ENCODE results near the gene CLIP1.
"Not testable (repeated sequence)": the region's sequence is repeated elsewhere in the genome, so short reads cannot be mapped to it uniquely, and the experiment has no call there.

The CLIP1 gene

DNA sequence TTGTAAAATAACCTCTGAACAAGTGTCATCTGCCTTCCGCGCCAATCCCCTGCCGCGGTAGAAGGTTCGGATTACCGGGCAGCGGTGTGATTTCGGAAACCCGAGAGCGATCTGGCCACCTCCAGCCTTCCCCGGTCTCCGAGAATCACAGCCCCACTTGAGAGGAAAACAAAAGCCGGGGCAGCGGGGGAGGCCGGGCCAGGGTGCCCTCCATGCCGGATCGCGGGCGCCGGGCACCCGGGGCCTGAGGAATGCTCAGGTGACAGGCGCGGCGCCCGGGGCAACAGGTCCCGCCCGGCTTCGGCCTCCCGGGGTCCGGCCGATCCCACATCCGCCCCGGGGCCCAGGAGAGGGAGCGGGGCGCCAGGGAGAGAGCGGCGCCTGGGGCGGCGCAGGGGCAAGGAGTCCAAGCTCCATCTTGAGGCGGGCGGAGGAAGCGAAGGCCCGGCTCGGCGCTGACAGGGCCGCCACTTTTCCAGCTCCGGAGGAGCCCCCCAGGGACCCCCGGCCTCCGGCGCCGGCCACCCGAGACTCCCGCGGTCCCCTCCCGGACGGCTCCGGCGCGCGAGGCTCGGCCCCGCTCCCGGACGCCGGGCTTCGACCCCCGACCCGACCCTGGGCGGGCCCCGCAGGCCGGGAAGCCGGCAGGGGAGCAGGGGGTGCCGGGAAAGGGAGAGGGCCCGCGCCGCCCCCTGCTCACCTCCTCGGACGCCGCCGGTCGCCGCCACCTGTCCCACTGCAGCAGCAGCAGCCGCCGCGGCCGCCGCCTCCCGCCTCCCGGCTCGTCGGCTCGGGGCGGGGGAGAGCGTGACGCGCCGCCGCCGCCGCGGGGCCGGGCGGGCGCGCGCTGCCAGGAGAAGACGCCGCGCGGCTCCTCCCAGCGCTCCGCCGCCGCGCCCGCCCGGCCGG is at the start of gene CLIP1:
TSS of gene CLIP1 (minus strand) at position 849 of the 909 bp plus-strand sequence. CDS start 42,217 bp downstream, outside the sequence.
- peak in 1 of 3 donors; percentile 50 for DNase-seq (ENCODE audit: low read depth in 2 of 3, low spot score in 1 of 3)

DNA sequence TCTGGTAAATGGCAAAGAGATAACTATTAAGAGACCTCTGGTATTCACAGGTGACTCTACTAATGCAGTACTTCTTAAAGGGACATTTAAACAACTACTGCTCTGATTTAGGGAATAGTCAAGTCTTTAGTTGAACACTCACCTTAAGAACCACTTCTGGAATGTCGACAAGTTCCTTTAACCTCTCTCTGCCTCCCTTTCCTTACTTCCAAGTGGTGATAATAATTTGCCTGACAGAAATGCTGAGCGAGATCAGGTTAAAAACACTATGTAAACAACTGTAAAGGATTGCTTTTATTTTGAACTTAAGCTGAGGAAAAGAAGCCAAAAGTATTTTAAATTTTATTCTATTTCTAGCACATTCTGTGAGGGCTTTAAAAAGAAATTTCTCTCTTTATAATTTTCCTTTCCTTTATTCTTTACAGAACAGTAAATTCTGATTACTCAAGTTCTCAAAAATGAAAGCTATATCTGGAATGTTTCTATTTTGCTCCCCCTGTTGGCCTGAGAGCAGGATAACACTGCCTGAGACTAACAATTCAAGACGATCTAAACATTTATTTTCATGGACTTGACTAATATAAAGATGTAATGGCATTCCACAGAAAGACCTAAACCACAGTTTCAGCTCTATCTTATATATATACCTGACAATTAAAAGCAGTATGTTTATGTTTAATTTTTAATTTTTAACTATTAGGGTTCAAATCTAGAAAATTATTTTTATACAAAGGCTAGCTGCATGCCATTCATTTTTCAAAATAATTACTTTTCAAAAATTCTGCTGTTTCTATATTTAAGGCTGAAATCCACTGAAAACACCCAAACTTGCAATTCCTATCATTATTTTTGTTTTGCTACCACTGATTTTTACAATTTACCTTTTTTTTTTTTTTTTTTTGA is 49.1 kb upstream of the CLIP1 start:
- DNase-seq (ENCODE audit: low read depth in 2 of 3, low spot score in 1 of 3): peak in 1 of 3 donors; percentile 34

- not testable (repeated sequence) for DNase-seq (ENCODE audit: low read depth in 2 of 3, low spot score in 1 of 3)
These were observed 48.1 kb upstream of the CLIP1 start for GRCh38 chr12:122470576-122470975.

GRCh38 chr12:122469856-122470255 is 47.4 kb upstream of the CLIP1 start:
- DNase-seq (ENCODE audit: low read depth in 2 of 3, low spot score in 1 of 3): not testable (repeated sequence)

DNA sequence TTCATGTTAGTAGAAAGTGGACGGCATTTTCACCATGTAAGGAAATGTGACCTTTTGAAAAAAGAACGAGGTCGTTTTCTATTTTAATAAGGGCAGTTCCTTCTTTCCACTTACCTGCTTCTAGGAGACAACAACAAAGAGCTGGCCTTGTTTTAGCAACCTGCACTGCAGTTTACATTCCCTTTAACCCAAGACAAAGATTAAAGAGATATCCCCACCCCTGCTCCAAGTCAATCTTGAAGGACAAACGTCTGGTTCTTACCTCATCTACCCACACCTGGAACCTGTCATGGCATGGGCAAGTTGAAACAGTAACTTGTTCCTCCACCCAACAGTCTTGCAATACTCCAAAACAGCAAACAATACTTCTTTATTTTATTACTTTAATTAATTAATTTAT is 45.5 kb upstream of the CLIP1 start:
- no peak for DNase-seq (ENCODE audit: low read depth in 2 of 3, low spot score in 1 of 3)

GRCh38 chr12:122464317-122465042 is 42.0 kb upstream of the CLIP1 start:
- not testable (repeated sequence) for DNase-seq (ENCODE audit: low read depth in 2 of 3, low spot score in 1 of 3)

GRCh38 chr12:122460641-122461040 is 38.2 kb upstream of the CLIP1 start:
- DNase-seq (ENCODE audit: low read depth in 2 of 3, low spot score in 1 of 3): no peak

DNA sequence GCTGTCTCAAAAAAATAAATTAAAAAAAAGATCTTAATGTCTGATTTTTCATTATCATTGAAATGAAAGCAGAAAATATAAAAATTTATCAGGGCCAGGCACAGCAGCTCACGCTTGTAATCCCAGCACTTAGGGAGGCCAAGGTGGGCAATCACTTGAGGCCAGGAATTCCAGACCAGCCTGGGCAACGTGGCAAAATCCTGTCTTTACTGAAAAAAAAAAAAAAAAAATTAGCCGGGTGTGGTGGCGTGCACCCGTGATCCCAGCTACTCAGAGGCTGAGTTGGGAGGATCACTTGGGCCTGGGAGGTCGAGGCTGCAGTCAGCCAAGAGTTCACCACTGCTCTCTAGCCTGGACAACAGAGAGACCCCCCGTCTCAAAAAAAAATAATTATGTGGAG is 37.6 kb upstream of the CLIP1 start:
- no peak for DNase-seq (ENCODE audit: low read depth in 2 of 3, low spot score in 1 of 3)

- no peak for DNase-seq (ENCODE audit: low read depth in 2 of 3, low spot score in 1 of 3)
These were observed 36.7 kb upstream of the CLIP1 start for GRCh38 chr12:122459211-122459610.

- DNase-seq (ENCODE audit: low read depth in 2 of 3, low spot score in 1 of 3): no peak
These were observed 35.9 kb upstream of the CLIP1 start for GRCh38 chr12:122458105-122459035.

GRCh38 chr12:122457627-122458026 is 35.2 kb upstream of the CLIP1 start:
- no peak for DNase-seq (ENCODE audit: low read depth in 2 of 3, low spot score in 1 of 3)

DNA sequence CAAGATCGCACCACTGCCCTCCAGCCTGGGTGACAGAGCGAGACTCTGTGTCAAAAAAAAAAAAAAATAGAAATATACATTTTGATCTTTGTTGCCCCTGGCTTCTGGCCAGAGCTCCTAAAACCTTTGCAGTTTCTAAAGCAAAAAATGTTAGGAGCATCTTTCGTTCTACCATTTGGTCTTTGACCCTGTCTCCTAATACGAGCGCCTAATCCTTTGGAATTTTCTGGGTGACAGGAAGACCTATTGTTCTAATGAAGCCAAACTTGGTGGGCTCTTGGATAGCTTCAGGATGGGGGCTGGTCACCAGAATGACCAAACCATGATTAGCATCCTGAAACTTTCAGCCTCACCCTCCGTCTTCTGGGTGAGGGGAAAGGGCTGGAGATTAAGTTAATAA is 32.3 kb upstream of the CLIP1 start:
- no peak for DNase-seq (ENCODE audit: low read depth in 2 of 3, low spot score in 1 of 3)

GRCh38 chr12:122454250-122454721 is 31.8 kb upstream of the CLIP1 start:
- no peak for DNase-seq (ENCODE audit: low read depth in 2 of 3, low spot score in 1 of 3)

- DNase-seq (ENCODE audit: low read depth in 2 of 3, low spot score in 1 of 3): no peak
These were observed 30.3 kb upstream of the CLIP1 start for GRCh38 chr12:122452701-122453285.

DNA sequence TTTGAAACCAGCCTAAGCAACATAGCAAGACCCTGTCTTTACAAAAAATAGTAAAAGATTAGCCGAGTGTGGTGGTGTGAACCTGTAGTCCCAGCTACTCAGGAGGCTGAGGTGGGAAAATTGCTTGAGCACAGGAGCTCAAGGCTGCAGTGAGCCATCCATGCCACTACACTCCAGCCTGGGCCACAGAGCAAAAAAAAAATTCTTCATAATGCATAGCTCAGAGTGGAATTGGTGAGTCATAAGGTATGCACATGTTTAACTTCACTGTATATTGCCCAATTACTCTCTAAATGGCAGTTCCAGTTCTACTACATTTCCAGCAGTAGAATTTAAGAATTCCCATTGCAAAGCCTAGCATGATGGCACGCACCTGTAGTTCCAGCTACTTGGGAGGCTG is 26.8 kb upstream of the CLIP1 start:
- DNase-seq (ENCODE audit: low read depth in 2 of 3, low spot score in 1 of 3): peak in 1 of 3 donors; percentile 13

DNA sequence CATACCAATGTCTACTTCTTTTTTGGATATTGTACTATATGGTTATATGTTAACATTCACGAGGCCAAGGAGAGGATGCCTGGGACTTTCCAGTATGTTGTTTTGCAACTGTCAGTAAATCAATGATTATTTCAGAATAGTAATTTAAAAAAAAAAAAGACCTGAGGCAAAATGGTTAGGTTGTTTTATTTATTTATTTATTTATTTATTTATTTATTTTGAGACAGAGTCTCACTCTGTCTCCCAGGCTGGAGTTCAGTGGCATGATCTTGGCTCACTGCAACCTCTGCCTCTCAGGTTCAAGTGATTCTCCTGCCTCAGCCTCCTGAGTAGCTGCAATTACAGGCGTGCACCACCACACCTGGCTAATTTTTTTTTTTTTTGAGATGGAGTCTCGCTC is 25.4 kb upstream of the CLIP1 start:
- DNase-seq (ENCODE audit: low read depth in 2 of 3, low spot score in 1 of 3): not testable (repeated sequence)

DNA sequence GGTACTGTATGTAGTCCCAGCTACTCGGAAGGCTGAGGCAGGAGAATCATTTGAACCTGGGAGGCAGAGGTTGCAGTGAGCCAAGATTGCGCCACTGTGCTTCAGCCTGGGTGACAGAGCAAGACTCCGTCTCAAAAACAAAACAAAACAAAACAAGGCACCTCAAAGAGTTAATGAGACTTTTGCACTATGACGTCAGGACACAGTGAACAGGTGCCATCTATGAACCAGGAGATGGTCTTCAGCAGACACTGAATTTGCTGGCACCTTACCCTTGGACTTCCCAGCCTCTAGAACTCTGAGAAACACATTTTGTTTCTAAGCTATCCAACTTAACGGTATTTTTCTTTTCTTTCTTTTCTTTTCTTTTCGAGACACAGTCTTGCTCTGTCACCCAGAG is 23.9 kb upstream of the CLIP1 start:
- DNase-seq (ENCODE audit: low read depth in 2 of 3, low spot score in 1 of 3): not testable (repeated sequence)

GRCh38 chr12:122444071-122444470 is 21.6 kb upstream of the CLIP1 start:
- not testable (repeated sequence) for DNase-seq (ENCODE audit: low read depth in 2 of 3, low spot score in 1 of 3)

DNA sequence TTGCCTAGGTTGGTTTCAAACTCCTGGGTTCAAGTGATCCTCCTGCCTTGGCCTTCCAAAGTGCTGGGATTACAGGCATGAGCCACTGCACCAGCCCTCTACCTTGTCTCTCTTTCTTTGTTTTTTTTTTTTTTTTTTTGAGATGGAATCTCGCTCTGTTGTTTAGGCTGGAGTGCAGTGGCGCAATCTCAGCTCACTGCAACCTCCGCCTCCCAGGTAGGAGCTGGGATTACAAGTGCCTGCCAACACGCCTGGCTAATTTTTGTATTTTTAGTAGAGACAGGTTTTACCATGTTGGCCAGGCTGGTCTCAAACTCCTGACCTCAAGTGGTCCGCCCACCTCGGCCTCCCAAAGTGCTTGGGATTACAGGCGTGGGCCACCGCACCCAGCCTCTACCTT is 16.4 kb upstream of the CLIP1 start:
- not testable (repeated sequence) for DNase-seq (ENCODE audit: low read depth in 2 of 3, low spot score in 1 of 3)

All from stimulated activated CD4-positive, alpha-beta T cell treated with anti-CD3 and anti-CD28 coated beads, Interleukin-12 subunit alpha, Interleukin-12 subunit beta, amount 100 ng/mL, for 48 hours (primary cell).